Measurements from ENCODE around the gene HNRNPR. TPM values are rescaled to one million over a fixed set of nuclear protein-coding genes. Genes with fewer than 3 reads are reported as not detected.

The HNRNPR gene
- total and polyA plus RNA-seq, 5 experiments from 2014 or later: 115 to 193 (median 182) TPM

- peaks cover 16 to 40% (median 35%) of the 10 kb centered on the region in 3 donors for H3K36me3 Mint-ChIP-seq
- no peak for DNase-seq
- peak overlapping the region in 6 of 10 donors; percentile 38 to 99 (median 55) for H3K27ac Mint-ChIP-seq
- no peak for ATAC-seq
- no peaks in the 10 kb centered on the region for H3K27me3 Mint-ChIP-seq
- H3K4me3 Mint-ChIP-seq: peak overlapping the region; percentile 97 to 100 (median 99)
- POLR2A ChIA-PET: interaction anchor here (5.0 kb wide), 1 partner anchor 21 kb away, joined by 86 read pairs; the partner anchor contains the start of gene HNRNPR
- H3K4me1 Mint-ChIP-seq: peaks cover 22 to 46% (median 39%) of the 10 kb centered on the region in 4 donors
- H3K9me3 Mint-ChIP-seq: peaks cover 0 to 30% (median 11%) of the 10 kb centered on the region in 9 donors
Observed at GRCh38 chr1:23366598-23366997, 22.5 kb upstream of the HNRNPR start.

- H3K9me3 Mint-ChIP-seq: peaks cover 0 to 34% (median 14%) of the 10 kb centered on the region in 9 donors
- ATAC-seq: no peak
- peaks cover 20 to 44% (median 38%) of the 10 kb centered on the region in 3 donors for H3K36me3 Mint-ChIP-seq
- H3K4me3 Mint-ChIP-seq: peak overlapping the region in 8 of 10 donors; percentile 9 to 100 (median 98)
- DNase-seq: no peak
- no peaks in the 10 kb centered on the region for H3K27me3 Mint-ChIP-seq
- H3K27ac Mint-ChIP-seq: peak overlapping the region in 2 of 10 donors; percentile 51 to 70
- peaks cover 22 to 44% (median 39%) of the 10 kb centered on the region in 4 donors for H3K4me1 Mint-ChIP-seq
- POLR2A ChIA-PET: interaction anchor here (5.0 kb wide), 1 partner anchor 21 kb away, joined by 86 read pairs; the partner anchor contains the start of gene HNRNPR
Observed at GRCh38 chr1:23366146-23366545, 22.1 kb upstream of the HNRNPR start.

GRCh38 chr1:23362218-23362713 is 18.2 kb upstream of the HNRNPR start:
- Mint-ChIP-seq H3K27me3 (no peaks in the 10 kb centered on the region), H3K27ac (peak overlapping the region in 2 of 10 donors; percentile 8 to 40), H3K4me3 (no peak overlapping the region), H3K4me1 (peaks cover 8 to 17% (median 13%) of the 10 kb centered on the region in 4 donors), H3K36me3 (peaks cover 37 to 73% (median 50%) of the 10 kb centered on the region in 3 donors), H3K9me3 (peaks cover 0 to 53% (median 34%) of the 10 kb centered on the region in 9 donors)
- POLR2A ChIA-PET: interaction anchor here (0.7 to 2.3 kb wide), 3 partner anchors 14 to 69 kb away, joined by 3 to 12 read pairs (median 3); partner anchors contain the start of gene HNRNPR
- ATAC-seq (no peak), DNase-seq (no peak)

- Mint-ChIP-seq H3K4me3 (no peak overlapping the region), H3K9me3 (peaks cover 0 to 46% (median 34%) of the 10 kb centered on the region in 9 donors), H3K4me1 (peaks cover 4 to 8% (median 5%) of the 10 kb centered on the region in 4 donors), H3K36me3 (peaks cover 32 to 51% (median 37%) of the 10 kb centered on the region in 3 donors), H3K27ac (no peak overlapping the region), H3K27me3 (no peaks in the 10 kb centered on the region)
- POLR2A ChIA-PET: no interaction called here
- no peak for DNase-seq
- ATAC-seq: no peak
Observed at GRCh38 chr1:23358310-23358875, 14.3 kb upstream of the HNRNPR start.

GRCh38 chr1:23357138-23357908 is 13.2 kb upstream of the HNRNPR start:
- H3K4me3 Mint-ChIP-seq: no peak overlapping the region
- H3K27me3 Mint-ChIP-seq: no peaks in the 10 kb centered on the region
- ATAC-seq: no peak
- DNase-seq: no peak
- no peak overlapping the region for H3K27ac Mint-ChIP-seq
- H3K4me1 Mint-ChIP-seq: peaks cover 4 to 6% (median 5%) of the 10 kb centered on the region in 4 donors
- H3K9me3 Mint-ChIP-seq: peaks cover 0 to 35% (median 29%) of the 10 kb centered on the region in 9 donors
- POLR2A ChIA-PET: no interaction called here
- H3K36me3 Mint-ChIP-seq: peaks cover 21 to 40% (median 29%) of the 10 kb centered on the region in 3 donors

- Mint-ChIP-seq H3K27me3 (no peaks in the 10 kb centered on the region), H3K27ac (peak overlapping the region in 1 of 10 donors; percentile 37), H3K4me3 (no peak overlapping the region), H3K4me1 (peaks cover 4 to 6% (median 5%) of the 10 kb centered on the region in 4 donors), H3K9me3 (peaks cover 0 to 28% (median 25%) of the 10 kb centered on the region in 9 donors), H3K36me3 (peaks cover 15 to 33% (median 22%) of the 10 kb centered on the region in 3 donors)
- POLR2A ChIA-PET: no interaction called here
- DNase-seq (no peak), ATAC-seq (no peak)
Observed at GRCh38 chr1:23356471-23357137, 12.5 kb upstream of the HNRNPR start.

- H3K27ac Mint-ChIP-seq: peak overlapping the region in 1 of 10 donors; percentile 10
- H3K9me3 Mint-ChIP-seq: peaks cover 0 to 6% (median 5%) of the 10 kb centered on the region in 9 donors
- DNase-seq (no peak), ATAC-seq (peak in 1 of 2 donors; percentile 48)
- POLR2A ChIA-PET: interaction anchor here (0.7 to 1.1 kb wide), 3 partner anchors 10 to 671 kb away, joined by 3 to 7 read pairs (median 4); partner anchors contain the start of gene HNRNPR
- H3K4me3 Mint-ChIP-seq: no peak overlapping the region
- peaks cover 4 to 6% (median 5%) of the 10 kb centered on the region in 4 donors for H3K4me1 Mint-ChIP-seq
- H3K27me3 Mint-ChIP-seq: no peaks in the 10 kb centered on the region
- peaks cover 0 to 10% (median 3%) of the 10 kb centered on the region in 3 donors for H3K36me3 Mint-ChIP-seq
Observed at GRCh38 chr1:23354245-23354644, 10.2 kb upstream of the HNRNPR start.

- Mint-ChIP-seq H3K27ac (no peak overlapping the region), H3K9me3 (peaks cover 0 to 3% (median 0%) of the 10 kb centered on the region in 9 donors), H3K36me3 (no peaks in the 10 kb centered on the region), H3K4me1 (peaks cover 4 to 6% (median 5%) of the 10 kb centered on the region in 4 donors), H3K4me3 (no peak overlapping the region), H3K27me3 (no peaks in the 10 kb centered on the region)
- DNase-seq (no peak), ATAC-seq (no peak)
- POLR2A ChIA-PET: no interaction called here
Observed at GRCh38 chr1:23352096-23352695, 8.1 kb upstream of the HNRNPR start.

- no peak for DNase-seq
- POLR2A ChIA-PET: interaction anchor here (0.6 to 3.6 kb wide), 2 partner anchors 10 to 22 kb away, joined by 4 to 86 read pairs; partner anchors contain the start of gene ZNF436
- Mint-ChIP-seq H3K4me1 (peaks cover 14 to 34% (median 31%) of the 10 kb centered on the region in 4 donors), H3K36me3 (no peaks in the 10 kb centered on the region), H3K9me3 (no peaks in the 10 kb centered on the region), H3K27me3 (no peaks in the 10 kb centered on the region), H3K27ac (peak overlapping the region in 3 of 10 donors; percentile 20 to 59 (median 33)), H3K4me3 (peak overlapping the region in 7 of 10 donors; percentile 22 to 67 (median 36))
- ATAC-seq: no peak
Observed at GRCh38 chr1:23345920-23346319, 1.8 kb upstream of the HNRNPR start.

- DNase-seq: no peak
- POLR2A ChIA-PET: interaction anchor here (0.7 to 3.6 kb wide), 14 partner anchors 10 to 615 kb away, joined by 3 to 86 read pairs (median 5); partner anchors contain the start of genes ASAP3, ELOA, PNRC2 and ZNF436
- Mint-ChIP-seq H3K27ac (peak overlapping the region; percentile 88 to 99 (median 96)), H3K36me3 (no peaks in the 10 kb centered on the region), H3K27me3 (no peaks in the 10 kb centered on the region), H3K4me1 (peaks cover 16 to 43% (median 40%) of the 10 kb centered on the region in 4 donors), H3K9me3 (no peaks in the 10 kb centered on the region), H3K4me3 (peak overlapping the region; percentile 87 to 99 (median 98))
- no peak for ATAC-seq
Observed at GRCh38 chr1:23344987-23345472, 946 bp upstream of the HNRNPR start.

Measured in naive thymus-derived CD8-positive, alpha-beta T cell (primary cell).